Gastrocnemius medialis (tissue), 4 donors: ENCODE data around the gene KLHL6. TPM values are rescaled to one million over a fixed set of nuclear protein-coding genes. Genes with fewer than 3 reads are reported as not detected.
"Not testable (repeated sequence)": the region's sequence is repeated elsewhere in the genome, so short reads cannot be mapped to it uniquely, and the experiment has no call there.

Experiments
- ATAC-seq, 2 donors: fragments of 150-250 bp; one replicate each; pipeline ENCODE4 v1.9.1; 2016
- DNase-seq, 2 donors: peaks; one replicate each; pipeline ENCODE4 v3.0.0-alpha.2; 2019
- H3K27ac ChIP-seq, 4 donors: fragments of 200-600 bp; sonication (generic); 1 replicate in 1 of 4; 2 replicates in 3 of 4; pipeline ENCODE4 v1.5.1; 2016 to 2018; ENCODE audit warnings: mild to moderate bottlenecking in 2 of 4, moderate library complexity in 1 of 4
- H3K27me3 ChIP-seq, 3 donors: fragments of 200-600 bp; sonication (generic) in 2 of 3; 1 replicate in 1 of 3; 2 replicates in 2 of 3; pipeline versions ENCODE4 v1.5.1 to v1.6.0; 2016 to 2019; ENCODE audit warnings: mild to moderate bottlenecking in 1 of 3, moderate library complexity in 1 of 3
- H3K36me3 ChIP-seq, 2 donors: fragments of 200-600 bp; sonication (generic) in 1 of 2; one replicate each; pipeline ENCODE4 v1.5.1; 2017 to 2018
- H3K4me1 ChIP-seq, 2 donors: fragments of 200-600 bp; sonication (generic) in 1 of 2; one replicate each; pipeline ENCODE4 v1.5.1; 2016 to 2017; ENCODE audit warnings: mild to moderate bottlenecking in 2 of 2
- H3K4me3 ChIP-seq, 4 donors: fragments of 200-600 bp; sonication (generic) in 3 of 4; 1 replicate in 1 of 4; 2 replicates in 3 of 4; pipeline ENCODE4 v1.5.1; 2016 to 2019; ENCODE audit warnings: mild to moderate bottlenecking in 2 of 4
- H3K9me3 ChIP-seq, 3 donors: fragments of 200-600 bp; sonication (generic) in 2 of 3; 1 replicate in 1 of 3; 2 replicates in 2 of 3; pipeline ENCODE4 v1.5.1; 2016 to 2019
- CTCF ChIP-seq, 5 experiments: fragments of 450-650 bp in 3 of 5; fragments of 200-600 bp in 2 of 5; sonication (generic) in 2 of 5; IDR thresholded peaks in 4 of 5; conservative IDR thresholded peaks in 1 of 5; 1 replicate in 4 of 5; 2 replicates in 1 of 5; pipeline ENCODE4 v1.5.1; 2016 to 2019; ENCODE audit warnings: antibody characterized with exemption in 5 of 5, mild to moderate bottlenecking in 3 of 5, moderate library complexity in 3 of 5
- POLR2A ChIP-seq, 2 donors: fragments of 450-650 bp; IDR thresholded peaks; one replicate each; pipeline ENCODE4 v1.6.1; 2017; ENCODE audit warnings: antibody characterized with exemption in 2 of 2, mild to moderate bottlenecking in 2 of 2, moderate library complexity in 2 of 2
- in situ Hi-C, 4 donors: fragments of 200-750 bp; cut with MboI; loops; one replicate each; pipeline versions ENCODE4 v1.15.0 to v1.8.0; 2017; ENCODE audit warnings: low sequenced_read_pairs in 4 of 4
- intact Hi-C: fragments of 100-400 bp; cut with DNase I; formaldehyde crosslinking; loops from one replicate; pipeline ENCODE4 v1.15.1; 2023; ENCODE audit warnings: low total_unique reads
- total RNA-seq, 4 donors: library from RNA; depleted of rRNA; stranded (reverse); fragments of >200 nt; gene quantifications; one replicate each; pipeline versions ENCODE4 v1.1.0 to v1.2.3, GENCODE V29; 2016

KLHL6 gene
- total RNA-seq, 4 donors from 2014 or later: 0.15 to 0.31 (median 0.30) TPM

DNA sequence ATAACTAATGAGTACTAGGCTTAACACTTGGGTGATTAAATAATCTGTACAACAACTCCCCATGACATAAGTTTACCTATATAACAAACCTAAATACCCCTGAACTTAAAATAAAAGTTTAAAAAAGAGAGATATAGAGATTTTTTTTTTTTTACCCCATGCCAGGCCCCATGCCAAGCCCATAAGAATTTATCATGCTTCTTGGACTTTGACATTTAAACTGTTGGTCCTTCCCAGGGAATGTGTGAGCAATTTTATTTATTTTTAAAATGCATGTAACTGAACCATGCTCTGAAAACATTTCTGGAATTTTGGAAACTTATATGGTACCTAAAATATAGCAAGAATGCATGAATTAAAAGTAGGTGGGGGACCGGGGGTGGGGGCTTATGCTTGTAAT lies 26.3 kb downstream of the KLHL6 start:
- H3K4me1 ChIP-seq: peaks cover 5% of the 10 kb centered on the region in 2 donors
- intact Hi-C loops (no loop called here), in situ Hi-C loops (no loop called here)
- no peak for TF ChIP-seq POLR2A (IDR thresholded peaks at IDR 0.05)
- no peak for TF ChIP-seq CTCF (IDR thresholded peaks at IDR 0.05 in 4 of 5, conservative IDR thresholded peaks at IDR 0.05 in 1 of 5)
- no peaks in the 10 kb centered on the region for H3K27me3 ChIP-seq
- no peak for ATAC-seq
- no peaks in the 10 kb centered on the region for H3K36me3 ChIP-seq
- no peaks in the 10 kb centered on the region for H3K9me3 ChIP-seq
- H3K27ac ChIP-seq: no peak overlapping the region
- no peak for DNase-seq
- no peak overlapping the region for H3K4me3 ChIP-seq

- intact Hi-C loops, H3K27me3 ChIP-seq, H3K36me3 ChIP-seq, DNase-seq, H3K4me3 ChIP-seq, H3K9me3 ChIP-seq, in situ Hi-C loops, ATAC-seq, H3K27ac ChIP-seq, H3K4me1 ChIP-seq: not testable (repeated sequence)
Observed at GRCh38 chr3:183528758-183529157, 26.7 kb downstream of the KLHL6 start.

DNA sequence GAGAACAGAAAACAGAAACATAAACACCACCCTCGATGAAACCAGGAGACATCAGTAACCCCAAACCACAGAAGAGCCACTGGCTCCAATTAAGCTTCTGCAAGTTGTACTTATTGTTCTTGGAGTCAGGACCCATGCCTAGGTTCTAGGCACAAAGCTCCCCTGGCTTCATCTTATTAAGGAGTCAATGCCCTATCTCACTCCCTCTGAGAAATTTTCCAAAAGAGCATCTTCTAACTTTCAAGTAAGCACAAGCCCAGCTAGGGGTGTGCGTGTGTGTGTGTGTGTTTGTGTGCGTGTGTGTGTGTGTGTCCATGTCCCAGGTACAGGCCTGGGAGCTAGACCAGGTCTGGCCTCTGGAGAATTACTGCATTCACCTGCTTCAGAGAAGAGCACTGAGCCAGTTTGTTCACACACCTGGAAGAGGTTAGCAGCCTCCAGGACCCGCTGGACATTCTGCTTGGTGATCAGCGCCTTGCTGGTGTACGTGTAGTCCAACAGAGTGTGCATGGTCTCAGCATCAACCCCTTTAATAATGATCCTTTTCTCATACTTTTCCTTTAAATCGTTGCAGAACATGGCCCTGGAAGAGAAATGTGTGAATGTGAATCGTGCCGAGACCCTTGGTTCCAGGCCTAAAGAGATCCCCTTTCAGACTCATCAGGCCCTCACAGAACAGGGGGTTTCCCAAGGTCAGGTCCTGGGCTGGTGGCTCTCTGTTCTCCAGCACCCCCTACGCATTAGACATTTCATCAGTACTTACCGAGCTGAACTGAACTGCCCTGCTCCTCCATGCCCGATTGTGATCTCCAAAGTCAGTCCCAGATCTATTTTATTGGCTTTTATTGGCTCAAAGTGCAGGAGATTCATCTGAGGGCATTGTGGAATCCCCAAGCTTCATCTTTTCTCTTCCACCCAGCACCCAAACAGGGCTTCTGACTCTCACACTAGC lies 27.8 kb downstream of the KLHL6 start:
- Histone ChIP-seq H3K4me3 (no peak overlapping the region), H3K27ac (no peak overlapping the region), H3K27me3 (no peaks in the 10 kb centered on the region), H3K36me3 (no peaks in the 10 kb centered on the region), H3K4me1 (peaks cover 5% of the 10 kb centered on the region in 2 donors), H3K9me3 (no peaks in the 10 kb centered on the region)
- no peak for DNase-seq
- intact Hi-C loops: no loop called here
- TF ChIP-seq POLR2A (IDR thresholded peaks at IDR 0.05) (no peak), CTCF (IDR thresholded peaks at IDR 0.05 in 4 of 5, conservative IDR thresholded peaks at IDR 0.05 in 1 of 5) (no peak)
- no peak for ATAC-seq
- in situ Hi-C loops: no loop called here

DNA sequence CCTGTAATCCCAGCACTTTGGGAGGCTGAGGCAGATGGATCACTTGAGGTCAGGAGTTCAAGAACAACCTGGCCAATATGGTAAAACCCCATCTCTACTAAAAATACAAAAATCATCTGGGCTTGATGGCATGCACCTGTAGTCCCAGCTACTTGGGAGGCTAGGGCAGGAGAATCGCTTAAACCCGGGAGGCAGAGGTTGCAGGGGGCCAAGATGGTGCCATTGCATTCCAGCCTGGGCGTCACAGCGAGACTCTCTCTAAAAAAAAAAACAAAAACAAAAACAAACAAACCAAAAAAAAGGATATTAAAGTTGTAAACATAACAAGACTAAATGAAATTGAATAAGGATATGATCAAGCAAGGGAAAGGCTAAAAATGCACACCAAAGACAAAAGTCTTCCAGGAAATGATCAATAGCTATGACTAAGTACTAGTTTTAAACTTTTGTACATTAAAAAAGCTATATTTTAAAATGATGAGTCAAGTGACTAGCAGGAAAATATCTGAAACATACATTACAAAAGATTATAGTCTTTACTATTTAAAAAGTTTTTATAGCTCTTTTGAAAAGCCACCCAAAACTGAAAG lies 28.6 kb downstream of the KLHL6 start:
- H3K36me3 ChIP-seq: no peaks in the 10 kb centered on the region
- H3K4me3 ChIP-seq: no peak overlapping the region
- DNase-seq: no peak
- intact Hi-C loops: no loop called here
- no peak for TF ChIP-seq CTCF (IDR thresholded peaks at IDR 0.05 in 4 of 5, conservative IDR thresholded peaks at IDR 0.05 in 1 of 5)
- no peak for TF ChIP-seq POLR2A (IDR thresholded peaks at IDR 0.05)
- ATAC-seq: no peak
- H3K9me3 ChIP-seq: no peaks in the 10 kb centered on the region
- no peaks in the 10 kb centered on the region for H3K27me3 ChIP-seq
- peaks cover 5% of the 10 kb centered on the region in 2 donors for H3K4me1 ChIP-seq
- no peak overlapping the region for H3K27ac ChIP-seq
- in situ Hi-C loops: no loop called here

GRCh38 chr3:183524476-183524875 lies 31.0 kb downstream of the KLHL6 start:
- no peak overlapping the region for H3K4me3 ChIP-seq
- H3K4me1 ChIP-seq: no peaks in the 10 kb centered on the region
- H3K27ac ChIP-seq: no peak overlapping the region
- in situ Hi-C loops (no loop called here), intact Hi-C loops (no loop called here)
- H3K27me3 ChIP-seq: no peaks in the 10 kb centered on the region
- H3K36me3 ChIP-seq: no peaks in the 10 kb centered on the region
- H3K9me3 ChIP-seq: no peaks in the 10 kb centered on the region
- ATAC-seq: no peak
- TF ChIP-seq POLR2A (IDR thresholded peaks at IDR 0.05): no peak
- no peak for TF ChIP-seq CTCF (IDR thresholded peaks at IDR 0.05 in 4 of 5, conservative IDR thresholded peaks at IDR 0.05 in 1 of 5)
- DNase-seq: no peak

GRCh38 chr3:183520741-183521556 lies 34.6 kb downstream of the KLHL6 start:
- intact Hi-C loops, H3K9me3 ChIP-seq, DNase-seq, in situ Hi-C loops, H3K27me3 ChIP-seq, H3K27ac ChIP-seq, ATAC-seq, H3K4me3 ChIP-seq, H3K36me3 ChIP-seq, H3K4me1 ChIP-seq: not testable (repeated sequence)

GRCh38 chr3:183520295-183520694 lies 35.2 kb downstream of the KLHL6 start:
- H3K27ac ChIP-seq, H3K36me3 ChIP-seq, H3K9me3 ChIP-seq, H3K4me3 ChIP-seq, ATAC-seq, DNase-seq, H3K27me3 ChIP-seq, H3K4me1 ChIP-seq, in situ Hi-C loops, intact Hi-C loops: not testable (repeated sequence)
